Glomerular visceral epithelial cell (primary cell): Measurements from ENCODE around the gene NT5DC3.

ENCODE experiments used
- DNase-seq: peaks from one replicate; pipeline ENCODE4 v3.0.0-alpha.2; 2016; ENCODE audit errors: extremely low spot score

The NT5DC3 gene

GRCh38 chr12:103840876-103841689 is at the start of gene NT5DC3:
Gene NT5DC3 (minus strand): TSS chr12:103841234. CDS start chr12:103841156, 78 bp downstream.
- peak; percentile 89 for DNase-seq

GRCh38 chr12:103887738-103888137 is 46.7 kb upstream of the NT5DC3 start:
- DNase-seq, result no peak

- DNase-seq, result no peak
These were observed 45.3 kb upstream of the NT5DC3 start for GRCh38 chr12:103886195-103886797.

GRCh38 chr12:103884316-103884715 is 43.3 kb upstream of the NT5DC3 start:
- peak; percentile 23 for DNase-seq

- no peak for DNase-seq
These were observed 42.9 kb upstream of the NT5DC3 start for GRCh38 chr12:103883908-103884307.

DNA sequence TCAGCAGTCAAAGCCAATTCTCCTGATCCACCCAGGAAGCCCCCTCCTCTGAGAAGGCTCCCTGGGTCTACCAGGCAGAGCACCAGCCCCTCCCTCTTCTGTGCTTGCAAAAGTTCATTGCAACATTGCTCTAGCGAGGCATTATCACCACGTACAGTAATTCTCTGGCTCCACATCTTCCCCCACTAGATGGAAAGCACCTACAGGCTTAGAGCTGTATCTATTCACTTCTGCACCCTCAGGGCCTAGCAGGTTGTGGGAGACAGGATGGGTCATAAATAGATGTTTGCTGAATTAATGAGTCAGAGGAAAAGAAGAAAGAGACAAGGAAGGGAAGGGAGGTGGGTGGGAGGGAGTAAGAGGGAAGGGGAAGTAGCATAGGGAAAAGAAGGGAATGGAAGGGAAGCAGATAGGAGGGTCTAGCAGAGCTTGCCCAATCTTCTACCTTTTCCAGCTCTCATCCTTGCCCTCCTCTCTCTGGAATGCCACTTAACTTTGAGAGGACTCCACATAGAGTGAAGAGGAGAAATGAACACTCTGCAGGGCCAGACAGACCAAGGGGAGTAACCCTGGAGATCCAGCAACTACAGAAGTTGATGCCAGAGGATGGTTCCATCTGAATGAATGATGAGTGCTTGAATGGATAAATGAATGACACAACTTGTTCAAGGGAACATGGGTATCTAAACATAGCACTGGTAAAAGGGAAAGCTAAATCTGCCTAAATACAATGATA is 42.0 kb upstream of the NT5DC3 start:
- DNase-seq, result no peak

GRCh38 chr12:103881261-103881660 is 40.2 kb upstream of the NT5DC3 start:
- DNase-seq, result peak; percentile 40

- DNase-seq, result peak; percentile 67
These were observed 39.5 kb upstream of the NT5DC3 start for GRCh38 chr12:103880299-103881142.

- no peak for DNase-seq
These were observed 38.8 kb upstream of the NT5DC3 start for GRCh38 chr12:103879878-103880277.

- no peak for DNase-seq
These were observed 38.1 kb upstream of the NT5DC3 start for GRCh38 chr12:103879048-103879692.

- peak; percentile 71 for DNase-seq
These were observed 37.0 kb upstream of the NT5DC3 start for GRCh38 chr12:103877934-103878510.

GRCh38 chr12:103877288-103877687 is 36.3 kb upstream of the NT5DC3 start:
- no peak for DNase-seq

GRCh38 chr12:103875666-103876065 is 34.6 kb upstream of the NT5DC3 start:
- no peak for DNase-seq

GRCh38 chr12:103868215-103868614 is 27.2 kb upstream of the NT5DC3 start:
- DNase-seq, result no peak

GRCh38 chr12:103865151-103865730 is 24.2 kb upstream of the NT5DC3 start:
- no peak for DNase-seq

GRCh38 chr12:103864710-103865109 is 23.7 kb upstream of the NT5DC3 start:
- DNase-seq, result no peak

DNA sequence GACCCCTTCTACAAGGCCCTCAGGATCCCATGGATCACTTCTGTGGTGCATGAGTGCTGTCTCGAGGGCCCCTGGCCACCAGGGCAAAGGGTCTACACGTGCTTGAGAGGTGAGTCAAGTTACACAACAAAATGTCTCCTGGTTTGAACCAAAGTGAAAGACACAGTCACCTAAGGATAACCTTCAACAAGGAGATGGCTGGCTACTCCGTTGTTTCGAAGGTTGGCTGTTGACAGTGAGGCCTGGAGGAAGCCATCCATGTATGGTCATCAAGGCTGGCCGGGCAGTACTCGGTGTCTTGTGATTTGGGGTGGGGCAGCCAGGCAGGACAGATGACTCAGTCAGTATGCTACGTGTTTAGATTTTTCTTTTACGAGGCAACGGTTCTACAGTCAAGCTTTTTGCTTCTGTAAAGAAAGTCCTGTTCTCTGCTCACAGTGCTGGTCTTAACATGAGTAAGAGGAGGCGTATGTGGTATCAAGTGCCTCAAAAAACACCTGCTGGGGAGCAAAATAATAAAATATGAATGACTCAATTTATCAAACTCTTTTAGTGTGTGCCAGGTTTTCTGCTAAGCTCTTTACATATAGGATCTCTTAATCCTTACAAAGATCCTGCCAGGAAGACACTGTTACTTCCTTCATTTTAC is 18.0 kb upstream of the NT5DC3 start:
- DNase-seq, result peak; percentile 84

- DNase-seq, result no peak
These were observed 17.3 kb upstream of the NT5DC3 start for GRCh38 chr12:103858335-103858734.

DNA sequence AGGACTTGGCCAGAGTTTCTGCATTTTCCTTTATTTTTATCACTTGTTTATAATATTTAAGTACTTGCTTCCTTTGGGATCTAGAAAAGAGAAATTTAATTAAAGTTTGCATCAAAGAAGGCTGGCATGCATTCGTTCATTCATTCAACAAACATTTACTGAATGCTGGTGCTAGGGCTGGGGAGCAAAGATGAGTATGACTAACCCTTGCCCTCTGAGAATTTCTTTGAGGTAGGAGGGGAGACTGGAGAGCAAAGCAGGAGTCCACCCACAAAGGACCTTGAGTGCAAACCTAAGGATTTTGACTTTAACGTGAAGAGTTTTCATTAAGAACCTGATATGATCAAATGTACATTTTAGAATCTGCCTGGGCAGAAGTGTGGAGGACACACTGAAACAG is 16.1 kb upstream of the NT5DC3 start:
- no peak for DNase-seq
